ENCODE data around the gene EPS8L3. TPM values are rescaled to one million over a fixed set of nuclear protein-coding genes. Genes with fewer than 3 reads are reported as not detected.
A peak's percentile ranks its signal among the peaks of the same experiment; 100 is the strongest.

EPS8L3 gene
- total RNA-seq, 1 donor from 2014 or later: not detected

- FAIRE-seq (no peak), DNase-seq (ENCODE audit: low spot score in 2 of 2) (peak in 1 of 2 donors; percentile 52)
Measured at GRCh38 chr1:109793486-109794318, 30.0 kb upstream of the EPS8L3 start.

DNA sequence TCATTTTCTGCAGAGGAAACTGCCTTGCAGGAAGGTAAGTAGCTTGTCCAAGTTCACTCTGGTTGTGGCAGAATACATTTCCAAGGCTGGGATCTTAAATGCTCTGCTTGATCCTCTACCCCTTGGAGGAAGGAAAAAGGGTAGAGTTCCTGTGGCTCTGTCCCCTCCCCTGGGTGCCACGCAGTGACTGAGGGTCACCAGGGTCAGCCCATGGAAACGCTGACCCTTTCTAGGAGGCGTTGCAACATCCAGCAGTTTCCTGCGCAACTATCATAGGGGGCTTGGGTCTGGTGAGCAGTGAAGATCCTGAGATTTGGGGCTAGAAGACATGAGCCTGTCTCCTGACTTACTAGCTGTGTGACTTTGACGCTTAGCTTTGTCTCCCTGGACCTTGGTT lies 29.4 kb upstream of the EPS8L3 start:
- DNase-seq (ENCODE audit: low spot score in 2 of 2) (no peak), FAIRE-seq (no peak)

DNA sequence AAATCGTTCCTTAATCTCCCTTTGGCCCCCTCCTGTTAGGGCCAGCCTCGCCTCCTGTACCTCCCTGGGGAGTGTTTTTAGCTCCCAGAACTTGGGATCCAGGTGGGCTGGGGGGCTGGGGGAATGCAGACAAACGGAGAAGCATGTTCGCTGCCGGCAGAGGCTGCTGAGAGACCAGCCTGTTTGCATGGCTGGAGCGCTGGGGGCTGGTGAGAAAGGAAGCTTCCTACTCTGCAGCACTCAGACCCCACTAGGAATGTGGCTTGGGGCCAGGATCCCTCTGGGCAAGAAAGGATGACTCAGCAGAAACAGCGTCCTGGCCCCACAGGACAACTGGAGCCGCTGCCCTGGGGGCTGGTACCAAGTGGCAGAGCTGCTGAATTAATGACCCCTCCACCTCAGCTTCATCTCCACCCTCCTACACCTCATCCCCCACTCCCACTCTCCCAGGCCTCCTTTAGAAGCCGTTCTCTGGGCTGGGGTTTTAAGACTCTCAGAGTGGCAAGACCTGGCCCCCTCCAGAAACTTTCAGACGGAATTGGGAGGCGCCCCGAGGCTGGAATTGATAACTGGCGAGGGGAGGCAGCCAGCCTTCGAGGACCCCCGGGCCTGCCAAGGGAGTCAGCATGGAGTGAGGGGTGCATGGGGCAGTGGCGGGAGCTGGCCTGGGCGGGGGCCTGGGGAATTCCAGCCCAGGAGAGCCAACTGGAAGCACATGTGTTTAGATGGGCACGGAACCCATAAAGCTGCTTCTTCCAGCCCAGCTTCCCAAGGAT lies 28.5 kb upstream of the EPS8L3 start:
- DNase-seq (ENCODE audit: low spot score in 2 of 2) (peak; percentile 68 to 75), FAIRE-seq (no peak)

DNA sequence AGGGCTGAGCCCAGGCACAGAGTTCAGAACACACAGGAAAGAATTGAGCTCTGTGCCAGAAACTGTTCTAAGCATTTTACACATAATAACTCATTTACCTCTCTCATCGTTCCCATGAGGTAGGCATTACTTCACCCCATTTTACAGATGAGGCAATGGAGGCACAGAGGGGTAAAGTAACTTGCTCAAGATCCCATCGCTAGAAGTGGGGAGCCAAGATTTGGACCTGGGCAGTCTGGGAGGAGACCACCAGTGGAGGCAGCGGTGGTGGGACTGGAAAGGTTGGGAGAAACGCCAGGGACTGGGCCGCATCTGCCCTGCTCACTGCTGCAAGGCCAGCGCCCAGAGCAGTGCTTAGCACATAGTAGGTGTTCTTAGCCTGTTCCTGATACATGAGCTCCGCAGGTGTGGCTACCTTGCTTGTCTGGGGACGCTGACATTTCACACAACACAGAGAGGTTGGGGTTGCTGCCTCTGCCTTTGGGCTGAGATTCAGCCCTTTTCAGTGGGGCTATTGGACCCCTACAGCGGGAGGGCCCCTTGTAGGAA lies 27.8 kb upstream of the EPS8L3 start:
- DNase-seq (ENCODE audit: low spot score in 2 of 2): no peak
- no peak for FAIRE-seq

DNA sequence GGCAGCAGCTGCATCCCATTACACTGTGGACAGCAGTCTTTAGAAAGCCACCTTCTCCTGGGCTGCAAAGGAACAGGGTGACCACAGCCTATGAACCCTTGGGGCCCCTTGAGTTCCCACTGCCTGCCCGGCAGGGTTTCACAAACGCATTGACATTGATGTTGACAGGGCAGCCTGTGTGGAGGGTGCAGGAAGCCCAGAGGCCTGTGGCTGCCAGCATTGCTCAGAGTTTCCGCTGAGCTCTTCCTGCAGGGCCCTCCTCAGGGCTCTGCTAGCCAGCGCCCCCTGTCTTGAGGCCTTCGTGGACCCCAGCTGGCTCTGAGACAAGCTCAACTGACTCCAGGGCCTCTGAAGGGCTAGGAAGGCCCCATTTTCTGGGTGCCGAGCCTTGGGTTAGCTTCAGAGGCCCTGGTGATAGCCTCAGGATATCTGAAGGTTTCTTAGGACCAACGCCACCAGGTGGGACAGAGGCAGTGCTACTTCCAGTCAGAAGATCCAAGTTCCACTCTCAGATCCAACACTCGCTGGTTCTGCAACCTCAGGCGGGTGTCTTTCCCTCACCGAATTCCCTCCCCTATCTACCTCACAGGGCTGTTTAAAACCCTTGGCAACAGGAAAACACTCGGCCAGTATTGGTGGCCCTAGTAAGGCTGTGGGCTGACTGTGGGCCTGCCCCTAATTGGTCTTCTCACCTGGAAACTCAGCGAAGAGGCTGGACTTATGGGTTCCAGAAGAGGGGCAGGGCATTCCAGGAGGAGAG lies 27.2 kb upstream of the EPS8L3 start:
- no peak for FAIRE-seq
- DNase-seq (ENCODE audit: low spot score in 2 of 2): peak; percentile 37 to 65

DNA sequence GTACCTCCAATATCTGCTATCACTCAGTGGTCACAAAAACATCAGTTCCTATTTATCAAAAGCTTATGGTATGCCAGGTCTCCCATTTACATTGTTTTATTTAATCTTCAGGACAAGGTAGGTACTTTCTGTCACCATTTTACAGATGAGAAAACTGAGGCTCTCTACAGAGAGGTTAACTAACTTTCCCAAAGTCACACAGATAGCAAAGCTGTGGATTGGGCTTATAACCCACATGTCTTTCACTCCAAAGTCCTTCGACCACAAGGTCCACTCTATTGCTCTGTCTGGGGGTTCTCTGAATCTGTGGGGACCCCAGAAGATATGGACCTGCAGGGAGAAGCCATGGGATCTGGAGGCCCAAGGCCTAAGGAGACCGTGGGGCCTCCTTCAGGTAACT lies 26.6 kb upstream of the EPS8L3 start:
- DNase-seq (ENCODE audit: low spot score in 2 of 2): no peak
- FAIRE-seq: no peak

- DNase-seq (ENCODE audit: low spot score in 2 of 2) (no peak), FAIRE-seq (no peak)
Measured at GRCh38 chr1:109789551-109790180, 25.9 kb upstream of the EPS8L3 start.

- DNase-seq (ENCODE audit: low spot score in 2 of 2) (no peak), FAIRE-seq (no peak)
Measured at GRCh38 chr1:109788695-109789521, 25.2 kb upstream of the EPS8L3 start.

- FAIRE-seq (no peak), DNase-seq (ENCODE audit: low spot score in 2 of 2) (no peak)
Measured at GRCh38 chr1:109787845-109788601, 24.3 kb upstream of the EPS8L3 start.

GRCh38 chr1:109787211-109787844 lies 23.6 kb upstream of the EPS8L3 start:
- DNase-seq (ENCODE audit: low spot score in 2 of 2) (no peak), FAIRE-seq (no peak)

DNA sequence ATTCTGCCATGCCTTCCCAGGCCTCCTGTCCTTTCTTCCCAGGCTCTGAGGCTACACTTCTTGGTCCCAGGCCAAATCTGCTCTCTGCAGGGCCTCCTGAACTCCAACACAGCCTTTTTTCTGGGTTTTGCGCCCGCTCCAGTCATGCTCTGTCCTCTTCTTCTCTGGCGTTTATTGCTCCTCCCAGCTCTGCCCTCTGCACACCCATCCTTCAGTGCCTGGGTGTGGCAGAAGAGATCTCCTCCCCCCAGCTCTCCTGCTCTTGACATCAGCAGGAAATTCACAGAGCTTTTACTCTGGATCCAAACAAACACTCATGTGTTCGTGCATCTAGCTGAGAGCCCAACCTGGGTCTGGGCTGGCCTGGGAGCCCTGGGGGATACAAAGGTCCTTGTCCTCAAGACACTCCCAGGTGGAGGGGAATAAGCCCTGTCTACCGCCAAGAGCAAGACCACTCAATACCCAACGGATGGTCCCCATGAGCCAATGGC lies 22.9 kb upstream of the EPS8L3 start:
- FAIRE-seq: no peak
- no peak for DNase-seq (ENCODE audit: low spot score in 2 of 2)

GRCh38 chr1:109786112-109786480 lies 22.4 kb upstream of the EPS8L3 start:
- no peak for DNase-seq (ENCODE audit: low spot score in 2 of 2)
- no peak for FAIRE-seq

GRCh38 chr1:109785446-109786111 lies 21.9 kb upstream of the EPS8L3 start:
- no peak for FAIRE-seq
- no peak for DNase-seq (ENCODE audit: low spot score in 2 of 2)

- DNase-seq (ENCODE audit: low spot score in 2 of 2): no peak
Measured at GRCh38 chr1:109784551-109785252, 21.0 kb upstream of the EPS8L3 start.

GRCh38 chr1:109783436-109783835 lies 19.7 kb upstream of the EPS8L3 start:
- no peak for DNase-seq (ENCODE audit: low spot score in 2 of 2)
- no peak for FAIRE-seq

More at GRCh38 chr1:109784551-109785252, 21.0 kb upstream of the EPS8L3 start:
- no peak for FAIRE-seq

DNA sequence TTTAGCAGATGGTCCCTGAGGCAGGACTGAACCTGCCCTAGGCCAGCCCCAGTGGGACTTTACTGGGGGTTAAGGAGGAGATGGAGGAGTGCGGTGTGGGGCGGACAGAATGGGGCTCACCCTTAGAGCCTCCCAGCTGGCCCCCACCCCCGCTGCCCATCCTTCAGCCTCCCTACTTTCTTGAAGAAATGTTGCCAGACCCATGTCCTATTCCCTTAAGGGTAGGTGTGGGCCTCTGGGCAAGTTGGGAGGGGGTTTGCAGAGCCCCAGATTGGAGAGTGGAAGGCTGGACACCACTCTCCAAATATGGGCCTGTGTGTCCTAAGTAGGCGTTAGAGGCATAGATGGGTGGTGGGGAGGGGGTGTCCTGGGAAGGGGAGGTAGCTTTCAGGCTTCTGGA lies 19.2 kb upstream of the EPS8L3 start:
- no peak for DNase-seq (ENCODE audit: low spot score in 2 of 2)
- no peak for FAIRE-seq

DNA sequence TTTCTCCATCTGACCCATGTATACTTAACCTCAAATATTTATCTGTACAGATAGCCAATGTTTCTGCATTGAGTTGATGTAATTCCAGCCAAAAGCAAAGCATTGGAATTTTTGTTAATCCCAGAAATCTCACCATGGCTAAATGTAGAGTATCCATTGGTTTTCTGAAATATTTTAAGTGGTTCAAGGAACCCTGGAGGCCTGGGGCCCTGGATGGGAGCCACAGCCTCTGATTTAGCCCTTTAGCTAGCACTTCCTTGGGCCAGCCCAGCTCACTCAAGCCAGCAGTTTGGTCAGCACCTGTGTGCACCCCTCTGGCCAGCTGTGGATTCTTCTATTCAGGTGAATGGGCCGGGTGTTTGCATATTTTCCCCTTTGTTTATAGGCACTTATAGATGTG lies 18.8 kb upstream of the EPS8L3 start:
- DNase-seq (ENCODE audit: low spot score in 2 of 2) (no peak), FAIRE-seq (no peak)

Measured in frontal cortex (tissue), 4 donors.